MM.1S (cell line): Measurements from ENCODE around the gene TARBP1.

Experiments
- EZH2 ChIP-seq: fragments of 300-600 bp; sonication (generic); optimal IDR thresholded peaks from 2 replicates; pipeline ENCODE3; 2017; ENCODE audit warnings: low read depth, mild to moderate bottlenecking, antibody characterized with exemption, low read length, mixed read lengths
- TF ChIP-seq, protein P1 (sequence below): fragments of 300-600 bp; sonication (generic); IDR thresholded peaks from 2 replicates; pipeline ENCODE4 v1.5.1; 2016; ENCODE audit warnings: antibody characterized with exemption, low read length, mixed read lengths

DNA sequence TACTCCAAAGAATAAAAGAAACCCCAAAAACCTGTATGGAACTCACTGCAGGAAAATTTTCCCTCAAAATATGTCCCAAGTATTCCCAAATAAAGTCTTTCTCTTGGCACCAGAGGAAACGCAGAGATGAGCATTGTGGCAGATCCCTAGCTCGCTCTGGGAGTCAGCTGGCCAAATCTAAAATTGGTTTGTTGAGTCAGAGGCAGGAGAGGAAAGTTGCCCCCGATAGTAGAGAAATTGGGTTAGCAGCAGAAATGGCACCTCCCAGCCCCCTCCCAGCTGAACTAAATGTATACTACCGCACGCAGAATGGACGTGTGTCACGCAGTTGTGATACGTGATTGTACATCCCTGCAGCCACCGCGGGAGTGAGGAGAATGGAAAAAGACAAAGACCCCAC is 39.9 kb upstream of the TARBP1 start:
- no peak for TF ChIP-seq EZH2
- TF ChIP-seq, protein P1, sequence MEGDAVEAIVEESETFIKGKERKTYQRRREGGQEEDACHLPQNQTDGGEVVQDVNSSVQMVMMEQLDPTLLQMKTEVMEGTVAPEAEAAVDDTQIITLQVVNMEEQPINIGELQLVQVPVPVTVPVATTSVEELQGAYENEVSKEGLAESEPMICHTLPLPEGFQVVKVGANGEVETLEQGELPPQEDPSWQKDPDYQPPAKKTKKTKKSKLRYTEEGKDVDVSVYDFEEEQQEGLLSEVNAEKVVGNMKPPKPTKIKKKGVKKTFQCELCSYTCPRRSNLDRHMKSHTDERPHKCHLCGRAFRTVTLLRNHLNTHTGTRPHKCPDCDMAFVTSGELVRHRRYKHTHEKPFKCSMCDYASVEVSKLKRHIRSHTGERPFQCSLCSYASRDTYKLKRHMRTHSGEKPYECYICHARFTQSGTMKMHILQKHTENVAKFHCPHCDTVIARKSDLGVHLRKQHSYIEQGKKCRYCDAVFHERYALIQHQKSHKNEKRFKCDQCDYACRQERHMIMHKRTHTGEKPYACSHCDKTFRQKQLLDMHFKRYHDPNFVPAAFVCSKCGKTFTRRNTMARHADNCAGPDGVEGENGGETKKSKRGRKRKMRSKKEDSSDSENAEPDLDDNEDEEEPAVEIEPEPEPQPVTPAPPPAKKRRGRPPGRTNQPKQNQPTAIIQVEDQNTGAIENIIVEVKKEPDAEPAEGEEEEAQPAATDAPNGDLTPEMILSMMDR: no peak
